ENCODE data around the gene HPCA.

The HPCA gene

GRCh38 chr1:32890516-32891240 lies 4.4 kb downstream of the HPCA start:
- DNase-seq, result no peak

GRCh38 chr1:32891241-32891570 lies 4.9 kb downstream of the HPCA start:
- DNase-seq, result no peak

GRCh38 chr1:32891630-32892029 lies 5.3 kb downstream of the HPCA start:
- DNase-seq, result no peak

GRCh38 chr1:32892368-32893197 lies 6.3 kb downstream of the HPCA start:
- DNase-seq, result peak; percentile 21

GRCh38 chr1:32893198-32894018 lies 7.1 kb downstream of the HPCA start:
- peak; percentile 22 for DNase-seq

GRCh38 chr1:32894019-32894600 lies 7.8 kb downstream of the HPCA start:
- DNase-seq, result no peak

GRCh38 chr1:32894681-32895080 lies 8.4 kb downstream of the HPCA start:
- no peak for DNase-seq

- no peak for DNase-seq
Measured at GRCh38 chr1:32895325-32896215, 9.3 kb downstream of the HPCA start.

- DNase-seq, result no peak
Measured at GRCh38 chr1:32896451-32896850, 10.2 kb downstream of the HPCA start.

- no peak for DNase-seq
Measured at GRCh38 chr1:32897082-32898049, 11.1 kb downstream of the HPCA start.

- no peak for DNase-seq
Measured at GRCh38 chr1:32898056-32898455, 11.8 kb downstream of the HPCA start.

GRCh38 chr1:32898958-32899357 lies 12.7 kb downstream of the HPCA start:
- no peak for DNase-seq

- DNase-seq, result no peak
Measured at GRCh38 chr1:32899586-32900296, 13.4 kb downstream of the HPCA start.

GRCh38 chr1:32900371-32900955 lies 14.2 kb downstream of the HPCA start:
- peak; percentile 22 for DNase-seq

GRCh38 chr1:32900956-32901822 lies 14.9 kb downstream of the HPCA start, which contains the start of gene TMEM54:
TSS of gene TMEM54 (minus strand) at chr1:32901389. CDS start at chr1:32901238, 151 bp downstream.
- DNase-seq, result peak; percentile 41

GRCh38 chr1:32901823-32902534 lies 15.7 kb downstream of the HPCA start:
- DNase-seq, result no peak

GRCh38 chr1:32902535-32902920 lies 16.2 kb downstream of the HPCA start:
- DNase-seq, result no peak

Measured in fibroblast of skin of abdomen (primary cell).